GM21576 (cell line): ENCODE measurements around the gene PCDH9.

Experiments
- ATAC-seq: cut with Tn5 transposase; IDR thresholded peaks from one replicate; pipeline ENCODE4 v1.9.1; 2021; ENCODE audit warnings: mild to moderate bottlenecking, moderate library complexity; ENCODE audit not compliant: unreplicated experiment

Gene PCDH9

GRCh38 chr13:67090856-67091255 lies 139.3 kb downstream of the PCDH9 start:
- no peak for ATAC-seq

GRCh38 chr13:67087527-67087926 lies 142.6 kb downstream of the PCDH9 start:
- ATAC-seq, result no peak

- no peak for ATAC-seq
Observed at GRCh38 chr13:67086260-67086659, 143.9 kb downstream of the PCDH9 start.

GRCh38 chr13:67084066-67084465 lies 146.1 kb downstream of the PCDH9 start:
- no peak for ATAC-seq

GRCh38 chr13:67083519-67083918 lies 146.6 kb downstream of the PCDH9 start:
- ATAC-seq, result no peak

- no peak for ATAC-seq
Observed at GRCh38 chr13:67080351-67080750, 149.8 kb downstream of the PCDH9 start.

GRCh38 chr13:67078062-67078461 lies 152.1 kb downstream of the PCDH9 start:
- ATAC-seq, result no peak

- no peak for ATAC-seq
Observed at GRCh38 chr13:67077132-67077531, 153.0 kb downstream of the PCDH9 start.

- no peak for ATAC-seq
Observed at GRCh38 chr13:67076378-67076777, 153.8 kb downstream of the PCDH9 start.

- no peak for ATAC-seq
Observed at GRCh38 chr13:67075239-67075638, 154.9 kb downstream of the PCDH9 start.

- no peak for ATAC-seq
Observed at GRCh38 chr13:67071918-67072598, 158.1 kb downstream of the PCDH9 start.

- no peak for ATAC-seq
Observed at GRCh38 chr13:67070306-67070705, 159.8 kb downstream of the PCDH9 start.

GRCh38 chr13:67069117-67069767 lies 160.9 kb downstream of the PCDH9 start:
- no peak for ATAC-seq

GRCh38 chr13:67064920-67065319 lies 165.2 kb downstream of the PCDH9 start:
- ATAC-seq, result no peak

- ATAC-seq, result no peak
Observed at GRCh38 chr13:67063036-67063435, 167.1 kb downstream of the PCDH9 start.

- ATAC-seq, result no peak
Observed at GRCh38 chr13:67062160-67062559, 168.0 kb downstream of the PCDH9 start.

GRCh38 chr13:67061750-67062149 lies 168.4 kb downstream of the PCDH9 start:
- ATAC-seq, result no peak

GRCh38 chr13:67052550-67053490 lies 177.3 kb downstream of the PCDH9 start:
- ATAC-seq, result no peak

- no peak for ATAC-seq
Observed at GRCh38 chr13:67049744-67050143, 180.4 kb downstream of the PCDH9 start.

- no peak for ATAC-seq
Observed at GRCh38 chr13:67048821-67049150, 181.3 kb downstream of the PCDH9 start.

- ATAC-seq, result peak; percentile 89
Observed at GRCh38 chr13:67048084-67048820, 181.9 kb downstream of the PCDH9 start.
